IMR-90 (cell line): ENCODE results near the gene CD34. TPM values are rescaled to one million over a fixed set of nuclear protein-coding genes. Genes with fewer than 3 reads are reported as not detected.

Experiments
- ATAC-seq: fragments of 200-7000 bp; cut with Tn5 transposase; 2 replicates; pipeline ENCODE4 v1.9.1; 2020; ENCODE audit warnings: low read depth, mild to moderate bottlenecking, moderate library complexity
- BruUV-seq: library from RNA; stranded (reverse); fragments of 400-500 nt; replicated peaks from 2 replicates; lab custom pipeline; 2021; lab: Mats Ljungman, UMichigan
- CTCF ChIA-PET: fragments of 300-600 bp; formaldehyde crosslinking; extraction: SDS; loops from one replicate; lab custom pipeline; 2021; ENCODE audit warnings: antibody characterized with exemption; lab: Yijun Ruan, JAX
- POLR2A ChIA-PET: fragments of 300-600 bp; sonication (Branson Sonifier 250); formaldehyde crosslinking; loops from one replicate; lab custom pipeline; 2022; ENCODE audit warnings: antibody characterized with exemption; ENCODE audit not compliant: unreplicated experiment; lab: Charles Lee
- DNase-seq: peaks from one replicate; pipeline ENCODE4 v3.0.0; 2013
- H2AFZ ChIP-seq: replicated peaks from 2 replicates; pipeline ENCODE3; 2013; ENCODE audit warnings: low read length, mild to moderate bottlenecking; ENCODE audit not compliant: poor library complexity
- H2AK5ac ChIP-seq: 2 replicates; pipeline ENCODE4 v1.6.1; 2013; ENCODE audit warnings: low read depth, low read length, inconsistent platforms
- H2AK9ac ChIP-seq: replicated peaks from 2 replicates; pipeline ENCODE3; 2013; ENCODE audit warnings: mild to moderate bottlenecking, low read depth, low read length, moderate library complexity; ENCODE audit not compliant: poor library complexity
- H2BK120ac ChIP-seq: 2 replicates; pipeline ENCODE4 v1.6.1; 2013; ENCODE audit warnings: low read depth, low read length, inconsistent platforms
- H2BK15ac ChIP-seq: 3 replicates; pipeline ENCODE4 v1.6.1; 2013; ENCODE audit warnings: low read depth, low read length, inconsistent platforms
- H2BK20ac ChIP-seq: 2 replicates; pipeline ENCODE4 v1.6.1; 2013; ENCODE audit warnings: low read depth, mild to moderate bottlenecking, inconsistent platforms, low read length, moderate library complexity
- H2BK5ac ChIP-seq: 2 replicates; pipeline ENCODE4 v1.6.1; 2013; ENCODE audit warnings: mild to moderate bottlenecking, low read depth, low read length, inconsistent platforms; ENCODE audit not compliant: poor library complexity, severe bottlenecking
- H3K14ac ChIP-seq: replicated peaks from 2 replicates; pipeline ENCODE4 v1.6.1; 2013; ENCODE audit warnings: low read depth, low read length, inconsistent platforms
- H3K18ac ChIP-seq: 2 replicates; pipeline ENCODE4 v1.6.1; 2013; ENCODE audit warnings: low read depth, low read length, control low read depth
- H3K23ac ChIP-seq: 2 replicates; pipeline ENCODE4 v1.6.1; 2013; ENCODE audit warnings: low read depth, low read length, inconsistent platforms
- H3K27ac ChIP-seq: 2 replicates; pipeline ENCODE4 v1.5.1; 2013; ENCODE audit warnings: mild to moderate bottlenecking, control low read depth, low read length; ENCODE audit not compliant: insufficient read depth
- H3K27me3 ChIP-seq: 2 replicates; pipeline ENCODE4 v1.6.1; 2013; ENCODE audit warnings: low read length; ENCODE audit not compliant: control insufficient read depth, insufficient read depth
- H3K36me3 ChIP-seq: 2 replicates; pipeline ENCODE4 v1.6.1; 2013; ENCODE audit warnings: low read length, mixed read lengths; ENCODE audit not compliant: control insufficient read depth, insufficient read depth
- H3K4ac ChIP-seq: 2 replicates; pipeline ENCODE4 v1.6.1; 2013; ENCODE audit warnings: low read depth, low read length, inconsistent platforms
- H3K4me1 ChIP-seq: 2 replicates; pipeline ENCODE4 v1.6.1; 2013; ENCODE audit warnings: low read length, mixed read lengths; ENCODE audit not compliant: control insufficient read depth, insufficient read depth
- H3K4me2 ChIP-seq: 2 replicates; pipeline ENCODE4 v1.6.1; 2013; ENCODE audit warnings: low read depth, mild to moderate bottlenecking, control low read depth, low read length, moderate library complexity
- H3K4me3 ChIP-seq: 2 replicates; pipeline ENCODE4 v1.5.1; 2013; ENCODE audit warnings: low read depth, mild to moderate bottlenecking, control low read depth, low read length, moderate library complexity; ENCODE audit not compliant: insufficient read depth
- H3K56ac ChIP-seq: 2 replicates; pipeline ENCODE4 v1.6.1; 2013; ENCODE audit warnings: low read length, inconsistent platforms; ENCODE audit not compliant: insufficient read depth; ENCODE audit errors: extremely low read depth
- H3K79me1 ChIP-seq, 2 experiments: 2 replicates each; pipeline ENCODE4 v1.6.1; 2013; ENCODE audit warnings: low read length in 2 of 2, inconsistent platforms in 1 of 2, low read depth in 1 of 2
- H3K9ac ChIP-seq: 2 replicates; pipeline ENCODE4 v1.6.1; 2013; ENCODE audit warnings: low read depth, low read length, control low read depth
- H3K9me1 ChIP-seq: 2 replicates; pipeline ENCODE4 v1.6.1; 2013; ENCODE audit warnings: low read length, inconsistent platforms; ENCODE audit not compliant: insufficient read depth
- H3K9me3 ChIP-seq: 2 replicates; pipeline ENCODE4 v1.6.1; 2013; ENCODE audit warnings: low read length; ENCODE audit not compliant: control insufficient read depth, insufficient read depth
- H4K20me1 ChIP-seq: 2 replicates; pipeline ENCODE4 v1.6.1; 2013; ENCODE audit warnings: low read length, inconsistent platforms; ENCODE audit not compliant: insufficient read depth
- H4K5ac ChIP-seq: 2 replicates; pipeline ENCODE4 v1.6.1; 2013; ENCODE audit warnings: mild to moderate bottlenecking, low read depth, low read length, control low read depth
- H4K8ac ChIP-seq, 2 experiments: 2 replicates each; pipeline ENCODE4 v1.6.1; 2013; ENCODE audit warnings: low read depth in 2 of 2, low read length in 2 of 2, control low read depth in 1 of 2, inconsistent platforms in 1 of 2
- H4K91ac ChIP-seq: 2 replicates; pipeline ENCODE4 v1.6.1; 2013; ENCODE audit warnings: low read depth, low read length, inconsistent platforms; ENCODE audit not compliant: insufficient read depth
- CEBPB ChIP-seq: IDR thresholded peaks from 2 replicates; pipeline ENCODE4 v1.6.1; 2012; ENCODE audit warnings: low read depth, low read length, improper control_type of control experiment
- FOS ChIP-seq: fragments of 150-350 bp; IDR thresholded peaks from 2 replicates; pipeline ENCODE4 v1.6.1; 2016; ENCODE audit warnings: low read depth, low read length
- MAFK ChIP-seq: IDR thresholded peaks from 2 replicates; pipeline ENCODE4 v1.6.1; 2012; ENCODE audit warnings: low read depth, low read length, improper control_type of control experiment
- RAD21 ChIP-seq: IDR thresholded peaks from 2 replicates; pipeline ENCODE4 v1.6.1; 2012; ENCODE audit warnings: low read length, improper control_type of control experiment
- WGBS, 2 experiments: methylation state at CpG; one replicate each; pipeline versions ENCODE4 v1.1.5 to v1.1.7; 2013; ENCODE audit warnings: missing lambda C conversion rate in 2 of 2; ENCODE audit not compliant: insufficient read length in 1 of 2; ENCODE audit errors: extremely low coverage in 2 of 2; 5-methylcytosine and 5-hydroxymethylcytosine counted together
- dilution Hi-C: fragments of 300-500 bp; cut with HindIII; formaldehyde crosslinking; loops from one replicate; pipeline ENCODE4 v1.14.3; 2018; ENCODE audit warnings: low sequenced_read_pairs; ENCODE audit not compliant: unreplicated experiment
- in situ Hi-C: fragments of 300-500 bp; cut with MboI; formaldehyde crosslinking; loops from 3 replicates; pipeline ENCODE4 v1.14.3; 2019; ENCODE audit warnings: low sequenced_read_pairs, inconsistent platforms, mixed read lengths
- intact Hi-C: fragments of 100-400 bp; cut with micrococcal nuclease; formaldehyde crosslinking; loops from 2 replicates; pipeline ENCODE4 v1.10.0; 2022
- polyA plus RNA-seq, 3 experiments: library from polyadenylated mRNA; depleted of rRNA; stranded (reverse); fragments of >200 nt; gene quantifications; 2 replicates each; pipeline ENCODE4 v1.2.3, GENCODE V29; 2012; ENCODE audit warnings: low replicate concordance in 1 of 3
- total RNA-seq: library from RNA; depleted of rRNA; stranded (reverse); fragments of >200 nt; gene quantifications from 2 replicates; pipeline ENCODE4 v1.2.3, GENCODE V29; 2012
- TF ChIP-seq, protein P1 (sequence below): fragments of 150-350 bp; IDR thresholded peaks from 2 replicates; pipeline ENCODE4 v1.6.1; 2016; ENCODE audit warnings: low read depth, mild to moderate bottlenecking, low read length, moderate library complexity, borderline replicate concordance

The CD34 gene
- total and polyA plus RNA-seq, 2 of the 4 experiments (the other 2 are of a cell fraction), result 0.14 TPM; not detected in 1

- in situ Hi-C loops (no loop called here), dilution Hi-C loops (no loop called here), intact Hi-C loops (no loop called here)
- H4K5ac ChIP-seq, result no peak overlapping the region
- TF ChIP-seq FOS (no peak), RAD21 (no peak), MAFK (no peak), CEBPB (no peak)
- TF ChIP-seq, protein P1, sequence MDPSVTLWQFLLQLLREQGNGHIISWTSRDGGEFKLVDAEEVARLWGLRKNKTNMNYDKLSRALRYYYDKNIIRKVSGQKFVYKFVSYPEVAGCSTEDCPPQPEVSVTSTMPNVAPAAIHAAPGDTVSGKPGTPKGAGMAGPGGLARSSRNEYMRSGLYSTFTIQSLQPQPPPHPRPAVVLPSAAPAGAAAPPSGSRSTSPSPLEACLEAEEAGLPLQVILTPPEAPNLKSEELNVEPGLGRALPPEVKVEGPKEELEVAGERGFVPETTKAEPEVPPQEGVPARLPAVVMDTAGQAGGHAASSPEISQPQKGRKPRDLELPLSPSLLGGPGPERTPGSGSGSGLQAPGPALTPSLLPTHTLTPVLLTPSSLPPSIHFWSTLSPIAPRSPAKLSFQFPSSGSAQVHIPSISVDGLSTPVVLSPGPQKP, result no peak
- 95% methylated on average over 3 of the region's 4 CpGs; no CpG with 5 or more reads in 1 of the 2 experiments for WGBS, 2 experiments
- no peak overlapping the region for H2AK9ac ChIP-seq
- H4K91ac ChIP-seq, result no peak overlapping the region
- CTCF ChIA-PET, result interaction anchor here (0.6 kb wide), 1 partner anchor 116 kb away, joined by 3 read pairs; no protein-coding TSS in a partner anchor
- no peak overlapping the region for H3K9ac ChIP-seq
- no peak overlapping the region for H3K14ac ChIP-seq
- no peaks in the 10 kb centered on the region for H3K9me3 ChIP-seq
- no peak overlapping the region for H2BK120ac ChIP-seq
- no peak overlapping the region for H3K4me3 ChIP-seq
- H3K27me3 ChIP-seq, result peaks cover 25% of the 10 kb centered on the region
- H3K18ac ChIP-seq, result no peak overlapping the region
- H2BK15ac ChIP-seq, result no peak overlapping the region
- DNase-seq (no peak), ATAC-seq (no peak)
- no peaks in the 10 kb centered on the region for H3K79me1 ChIP-seq
- H2BK5ac ChIP-seq, result no peak overlapping the region
- no peak overlapping the region for H3K23ac ChIP-seq
- H2BK20ac ChIP-seq, result no peak overlapping the region
- H2AFZ ChIP-seq, result no peak overlapping the region
- no peaks in the 10 kb centered on the region for H3K9me1 ChIP-seq
- H3K4me2 ChIP-seq, result no peak overlapping the region
- no peak overlapping the region for H3K27ac ChIP-seq
- no peak overlapping the region for H4K8ac ChIP-seq
- no peaks in the 10 kb centered on the region for H3K36me3 ChIP-seq
- no peaks in the 10 kb centered on the region for H3K4me1 ChIP-seq
- POLR2A ChIA-PET, result no interaction called here
- BruUV-seq, result no TSS peak
- no peak overlapping the region for H3K4ac ChIP-seq
- no peak overlapping the region for H3K56ac ChIP-seq
- no peak overlapping the region for H2AK5ac ChIP-seq
- H4K20me1 ChIP-seq, result no peaks in the 10 kb centered on the region
Observed at GRCh38 chr1:207909687-207910086, 1.2 kb downstream of the CD34 start.
